Hair follicle dermal papilla cell (primary cell): Measurements from ENCODE around the gene SEPTIN10. TPM values are rescaled to one million over a fixed set of nuclear protein-coding genes. Genes with fewer than 3 reads are reported as not detected.

ENCODE experiments used
- total RNA-seq: library from RNA; depleted of rRNA; stranded (reverse); fragments of >200 nt; gene quantifications from 2 replicates; pipeline ENCODE4 v1.2.3, GENCODE V29; 2012

Gene SEPTIN10
- total RNA-seq: 89.0 and 100 TPM in 2 replicates

DNA sequence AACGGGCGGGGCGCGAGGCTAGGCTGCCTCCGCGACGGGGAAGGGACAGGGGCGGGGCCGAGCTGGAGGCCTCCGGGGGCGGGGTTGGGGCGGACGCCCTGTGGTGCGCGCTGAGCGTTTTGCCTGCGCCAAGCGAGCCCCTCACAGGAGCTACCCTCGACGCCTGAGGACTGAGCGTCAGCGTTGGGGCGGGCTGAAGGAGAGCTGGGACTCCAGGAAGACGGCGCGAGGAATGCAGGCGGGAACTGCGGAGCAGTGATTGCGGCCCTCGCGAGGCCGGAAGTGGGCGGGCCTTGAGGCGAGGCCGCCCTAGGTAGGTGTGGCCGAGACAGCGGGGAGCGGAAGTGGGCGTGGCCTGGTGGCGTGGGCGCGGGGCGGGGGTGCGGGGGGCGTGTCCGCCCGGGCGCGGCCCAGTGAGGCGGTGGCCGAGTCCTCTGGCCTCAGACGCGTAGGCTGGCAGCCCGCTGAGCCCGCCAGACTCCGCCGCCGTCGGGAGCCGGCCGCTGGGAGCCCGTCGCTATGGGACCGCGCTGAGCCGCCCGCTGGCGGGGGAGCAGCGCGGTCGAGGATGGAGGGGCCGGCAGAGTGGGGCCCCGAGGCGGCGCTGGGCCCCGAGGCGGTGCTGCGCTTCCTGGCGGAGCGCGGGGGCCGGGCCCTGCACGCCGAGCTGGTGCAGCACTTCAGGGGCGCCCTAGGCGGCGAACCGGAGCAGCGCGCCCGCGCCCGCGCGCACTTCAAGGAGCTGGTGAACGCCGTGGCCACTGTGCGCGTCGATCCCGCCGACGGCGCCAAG is at the start of gene SEPTIN10, which contains the start of gene SOWAHC:
Gene SEPTIN10, minus strand, starts transcription at position 45 of the 793 bp plus-strand sequence. CDS start 139 bp downstream, outside the sequence.
Gene SOWAHC, plus strand, starts transcription at position 443 of the 793 bp plus-strand sequence. Its CDS starts 126 bp downstream, at position 569.

Other genes starting within 250 kb of the SEPTIN10 start
- 11.8 and 16.6 TPM in 2 replicates for gene SOWAHC, start 398 bp upstream of the SEPTIN10 start, total RNA-seq
- gene RGPD5, start 180.3 kb upstream of the SEPTIN10 start, total RNA-seq: 49.1 and 57.1 TPM in 2 replicates